GM19025 (cell line): Measurements from ENCODE around the gene BLM.
"Not testable (repeated sequence)": the region's sequence is repeated elsewhere in the genome, so short reads cannot be mapped to it uniquely, and the experiment has no call there.

ENCODE experiments used
- ATAC-seq: cut with Tn5 transposase; IDR thresholded peaks from one replicate; pipeline ENCODE4 v1.9.1; 2021; ENCODE audit warnings: mild to moderate bottlenecking, low read depth, moderate library complexity; ENCODE audit not compliant: unreplicated experiment

The BLM gene

GRCh38 chr15:90817117-90818057 lies 100.2 kb downstream of the BLM start:
- no peak for ATAC-seq

GRCh38 chr15:90818251-90819210 lies 101.4 kb downstream of the BLM start:
- ATAC-seq = no peak

GRCh38 chr15:90819390-90819789 lies 102.2 kb downstream of the BLM start:
- ATAC-seq = no peak

GRCh38 chr15:90819850-90820249 lies 102.7 kb downstream of the BLM start:
- ATAC-seq = no peak

GRCh38 chr15:90820481-90820880 lies 103.3 kb downstream of the BLM start:
- ATAC-seq = no peak

GRCh38 chr15:90822204-90822955 lies 105.2 kb downstream of the BLM start:
- no peak for ATAC-seq

GRCh38 chr15:90823455-90823974 lies 106.4 kb downstream of the BLM start:
- no peak for ATAC-seq

GRCh38 chr15:90825115-90825899 lies 108.2 kb downstream of the BLM start:
- ATAC-seq = not testable (repeated sequence)

GRCh38 chr15:90826206-90826885 lies 109.2 kb downstream of the BLM start:
- ATAC-seq = not testable (repeated sequence)

GRCh38 chr15:90826886-90827435 lies 109.8 kb downstream of the BLM start:
- no peak for ATAC-seq

GRCh38 chr15:90828111-90828510 lies 111.0 kb downstream of the BLM start:
- no peak for ATAC-seq

GRCh38 chr15:90829126-90829525 lies 112.0 kb downstream of the BLM start:
- ATAC-seq = no peak

GRCh38 chr15:90829942-90830440 lies 112.8 kb downstream of the BLM start:
- ATAC-seq = no peak

GRCh38 chr15:90834626-90835025 lies 117.5 kb downstream of the BLM start:
- no peak for ATAC-seq

GRCh38 chr15:90836296-90836871 lies 119.2 kb downstream of the BLM start:
- no peak for ATAC-seq

- ATAC-seq = no peak
These were observed 119.9 kb downstream of the BLM start for GRCh38 chr15:90837094-90837493.

- no peak for ATAC-seq
These were observed 121.0 kb downstream of the BLM start for GRCh38 chr15:90838139-90838538.

GRCh38 chr15:90838544-90838943 lies 121.4 kb downstream of the BLM start:
- no peak for ATAC-seq
